RKO (cell line): ENCODE measurements around the gene TBC1D9B.

Source experiments
- DNase-seq: peaks from one replicate; pipeline ENCODE4 v3.0.0-alpha.2; 2016; ENCODE audit warnings: low spot score

TBC1D9B gene

GRCh38 chr5:179869641-179870402, 37.9 kb downstream of the TBC1D9B start:
- no peak for DNase-seq

GRCh38 chr5:179869101-179869500, 38.6 kb downstream of the TBC1D9B start:
- no peak for DNase-seq

- no peak for DNase-seq
Measured at GRCh38 chr5:179868541-179868940, 39.2 kb downstream of the TBC1D9B start.

DNA sequence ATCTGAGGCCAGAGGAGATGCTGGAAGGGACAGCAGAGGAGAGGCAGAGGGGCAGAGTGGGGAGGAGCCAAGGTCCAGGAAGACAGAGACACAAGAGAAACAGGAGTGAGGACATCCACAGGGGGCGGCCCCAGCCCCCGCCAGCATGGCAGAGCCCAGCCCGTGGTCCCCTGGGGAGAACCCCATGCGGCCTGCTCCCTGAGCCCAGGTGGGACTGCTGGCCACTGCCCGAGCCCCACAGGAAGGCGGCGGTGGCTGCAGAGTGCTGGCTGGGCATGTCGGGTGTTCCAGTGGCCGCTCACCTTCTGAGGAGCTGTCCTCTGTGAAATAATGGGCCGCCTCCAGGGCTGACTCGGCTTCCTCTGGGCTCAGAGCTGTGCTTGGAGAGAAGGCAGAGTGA, 40.2 kb downstream of the TBC1D9B start:
- no peak for DNase-seq

DNA sequence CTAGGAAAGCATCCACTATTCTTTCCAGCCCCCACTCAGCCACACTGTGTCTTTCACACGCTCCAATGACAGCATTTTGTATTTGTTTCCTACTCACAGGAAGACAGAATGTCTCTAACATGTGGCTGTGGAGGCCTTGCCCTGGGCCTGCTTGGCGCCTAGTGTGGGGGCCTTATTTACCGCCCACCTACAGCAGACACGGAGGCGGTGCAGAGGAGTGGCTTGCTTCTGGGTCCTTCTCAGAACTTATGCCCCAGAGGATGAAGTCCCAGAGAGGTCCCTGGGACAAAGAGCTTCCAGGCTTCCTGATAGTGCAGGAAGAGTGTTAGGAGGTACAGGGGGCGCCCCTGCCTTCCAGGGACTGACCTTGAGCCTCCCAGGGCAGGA, 40.6 kb downstream of the TBC1D9B start:
- DNase-seq = no peak

GRCh38 chr5:179866241-179867078, 41.2 kb downstream of the TBC1D9B start:
- peak; percentile 13 for DNase-seq

DNA sequence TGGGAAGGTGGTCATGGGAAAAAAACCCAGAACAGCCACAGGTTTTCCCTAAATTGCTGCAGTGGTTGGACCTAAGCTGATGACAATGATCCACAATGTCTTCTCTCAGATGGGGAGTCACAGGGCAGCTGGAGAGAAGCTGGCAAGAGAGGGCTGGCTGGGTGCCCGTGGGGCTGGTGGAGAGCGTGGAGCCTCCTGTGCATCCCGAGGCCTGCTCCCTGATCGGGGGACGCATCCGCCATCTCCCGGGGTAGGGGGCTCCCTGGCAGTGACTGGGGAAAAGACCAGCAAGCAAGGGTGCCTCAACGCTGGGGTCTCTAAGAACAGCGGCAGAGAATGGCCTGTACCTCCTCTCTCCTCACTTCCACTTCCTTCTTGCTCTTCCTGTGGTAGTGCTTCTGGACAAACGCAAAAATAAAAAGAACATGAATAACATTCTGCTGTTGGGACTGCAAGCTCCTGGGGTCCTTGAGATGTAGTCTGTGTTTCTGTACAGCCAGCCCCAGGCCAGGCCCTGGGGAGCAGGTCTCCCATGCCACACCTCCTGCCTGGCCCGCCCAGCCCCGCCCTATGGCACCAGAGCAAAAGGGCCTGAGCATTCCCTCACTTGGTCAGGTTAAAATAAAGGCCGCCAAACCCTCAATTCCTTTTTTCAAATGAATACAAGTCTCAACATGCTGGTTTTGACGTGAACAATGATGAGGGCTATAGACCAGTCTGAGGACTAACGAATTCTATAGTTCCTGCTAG, 42.0 kb downstream of the TBC1D9B start:
- DNase-seq = no peak

GRCh38 chr5:179864686-179865085, 43.0 kb downstream of the TBC1D9B start:
- DNase-seq = no peak

DNA sequence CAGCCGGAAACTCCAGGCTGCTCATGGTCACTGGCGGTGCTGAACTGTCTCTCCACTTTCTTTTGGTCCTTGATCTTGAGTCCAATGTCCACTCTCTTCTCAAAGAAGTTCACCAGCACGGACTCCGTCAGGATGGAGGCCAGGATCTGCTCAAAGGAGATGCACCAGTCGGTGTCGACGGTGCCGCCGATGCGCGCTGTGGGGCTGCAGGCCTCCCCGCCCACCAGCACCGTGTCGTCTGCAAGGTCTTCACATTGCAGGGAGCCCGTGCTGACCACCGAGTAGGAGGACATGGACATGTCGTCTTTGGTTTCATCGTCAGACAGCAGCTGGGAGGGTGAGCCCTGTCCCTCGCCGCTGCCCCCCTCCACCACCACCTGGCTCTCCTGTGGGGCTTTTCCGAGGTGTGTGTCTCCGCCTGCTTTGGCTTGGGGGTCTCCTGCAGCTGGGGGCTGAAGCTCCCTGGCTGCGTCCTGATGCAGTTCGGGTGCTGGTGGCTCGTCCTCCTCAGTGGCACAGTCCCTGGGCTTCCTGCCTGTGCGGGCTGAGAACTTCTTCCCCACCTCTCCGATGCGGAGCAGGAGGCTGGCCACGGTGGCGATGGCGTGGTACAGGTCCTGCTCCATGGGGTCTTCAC, 44.1 kb downstream of the TBC1D9B start:
- DNase-seq = no peak

DNA sequence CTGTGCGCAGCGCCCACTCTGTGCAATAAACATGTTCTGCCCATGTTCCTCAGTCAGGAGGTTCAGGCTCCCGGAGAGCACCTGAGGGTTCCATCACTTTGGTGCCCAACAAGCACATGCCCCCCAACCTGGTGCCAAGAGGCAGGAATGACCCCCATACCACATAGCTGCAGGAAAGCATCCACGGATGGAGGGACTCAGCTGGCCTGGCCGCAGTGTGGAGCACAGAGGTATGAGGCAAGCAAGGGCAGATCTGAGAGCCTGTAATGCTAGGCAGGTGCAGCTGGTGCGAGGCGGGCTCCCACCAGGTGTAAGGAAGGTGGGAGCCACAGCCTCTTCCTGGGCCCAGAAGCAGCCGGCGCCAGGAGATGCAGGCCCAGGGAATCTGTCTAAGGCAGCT, 44.8 kb downstream of the TBC1D9B start:
- no peak for DNase-seq

DNA sequence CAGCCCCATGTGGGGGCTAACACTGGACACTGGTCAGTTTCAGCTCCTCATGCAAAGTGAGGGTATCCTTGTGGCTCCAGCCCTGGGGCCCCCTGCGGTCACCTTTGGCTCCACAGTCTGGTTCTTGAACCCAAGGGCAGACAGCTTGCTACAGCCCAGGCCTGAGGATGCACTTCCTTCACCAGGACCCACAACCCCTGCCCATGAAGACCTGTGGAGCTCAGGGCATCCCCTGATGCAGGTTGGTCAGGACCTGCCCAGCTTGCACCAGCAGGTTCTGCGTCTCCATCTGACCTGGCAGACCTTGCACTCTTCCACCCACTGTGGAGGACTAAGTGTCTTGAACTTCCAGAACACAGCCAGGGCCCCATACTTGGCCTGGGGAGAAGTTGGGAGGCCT, 45.4 kb downstream of the TBC1D9B start:
- no peak for DNase-seq

- no peak for DNase-seq
Measured at GRCh38 chr5:179860301-179860700, 47.4 kb downstream of the TBC1D9B start.

GRCh38 chr5:179858586-179859427, 48.9 kb downstream of the TBC1D9B start, which contains the start of gene MRNIP:
TSS of gene MRNIP (minus strand) at chr5:179858817. CDS start at chr5:179858796, 21 bp downstream.
- DNase-seq = peak; percentile 96

DNA sequence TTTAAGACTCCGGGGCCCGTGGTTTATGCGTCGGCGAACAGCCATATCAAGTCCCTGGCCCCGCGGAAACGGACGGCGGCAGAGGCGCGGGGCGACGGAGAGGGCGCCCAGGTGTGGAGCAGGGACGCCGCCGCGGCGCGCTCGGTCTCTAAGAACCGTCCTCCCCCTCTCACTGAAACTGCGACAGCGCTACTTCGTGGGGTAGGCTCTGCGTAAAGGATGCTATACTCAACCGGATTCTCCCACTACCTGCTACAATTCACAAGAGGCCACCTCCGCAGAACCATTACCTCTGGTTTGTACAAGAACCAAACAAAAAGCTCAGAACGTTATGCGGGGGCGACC, 49.5 kb downstream of the TBC1D9B start:
- DNase-seq = peak; percentile 46

GRCh38 chr5:179854356-179854755, 53.3 kb downstream of the TBC1D9B start:
- DNase-seq = no peak

DNA sequence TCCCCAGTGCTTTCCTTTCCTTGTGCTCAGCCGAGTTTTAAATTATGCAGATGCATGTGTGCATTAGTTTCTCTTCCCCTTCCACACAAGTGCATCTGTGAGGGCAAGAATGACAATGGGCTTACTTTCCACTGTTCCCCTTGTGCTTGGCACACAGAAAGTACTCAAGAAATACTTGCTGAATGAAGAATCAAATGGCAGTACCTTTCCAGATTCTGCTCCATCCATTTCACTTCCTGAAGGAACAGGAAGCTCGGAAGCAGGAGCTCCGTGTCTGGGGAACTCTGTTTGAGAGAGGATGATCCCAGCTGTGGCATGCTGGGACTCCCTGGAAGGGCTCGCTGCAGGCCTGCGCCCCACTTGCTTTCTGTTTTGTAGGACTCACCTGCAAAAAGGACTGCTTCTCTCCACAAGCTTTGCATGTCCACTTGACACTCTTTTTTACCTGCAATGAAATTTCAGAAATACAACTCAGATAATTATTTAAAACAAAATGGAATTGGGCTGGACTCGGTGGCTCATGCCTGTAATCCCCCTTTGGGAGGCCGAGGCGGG, 54.6 kb downstream of the TBC1D9B start:
- DNase-seq = no peak

- no peak for DNase-seq
Measured at GRCh38 chr5:179841621-179842020, 66.1 kb downstream of the TBC1D9B start.

- no peak for DNase-seq
Measured at GRCh38 chr5:179840766-179841165, 66.9 kb downstream of the TBC1D9B start.

GRCh38 chr5:179840321-179840720, 67.4 kb downstream of the TBC1D9B start:
- no peak for DNase-seq

DNA sequence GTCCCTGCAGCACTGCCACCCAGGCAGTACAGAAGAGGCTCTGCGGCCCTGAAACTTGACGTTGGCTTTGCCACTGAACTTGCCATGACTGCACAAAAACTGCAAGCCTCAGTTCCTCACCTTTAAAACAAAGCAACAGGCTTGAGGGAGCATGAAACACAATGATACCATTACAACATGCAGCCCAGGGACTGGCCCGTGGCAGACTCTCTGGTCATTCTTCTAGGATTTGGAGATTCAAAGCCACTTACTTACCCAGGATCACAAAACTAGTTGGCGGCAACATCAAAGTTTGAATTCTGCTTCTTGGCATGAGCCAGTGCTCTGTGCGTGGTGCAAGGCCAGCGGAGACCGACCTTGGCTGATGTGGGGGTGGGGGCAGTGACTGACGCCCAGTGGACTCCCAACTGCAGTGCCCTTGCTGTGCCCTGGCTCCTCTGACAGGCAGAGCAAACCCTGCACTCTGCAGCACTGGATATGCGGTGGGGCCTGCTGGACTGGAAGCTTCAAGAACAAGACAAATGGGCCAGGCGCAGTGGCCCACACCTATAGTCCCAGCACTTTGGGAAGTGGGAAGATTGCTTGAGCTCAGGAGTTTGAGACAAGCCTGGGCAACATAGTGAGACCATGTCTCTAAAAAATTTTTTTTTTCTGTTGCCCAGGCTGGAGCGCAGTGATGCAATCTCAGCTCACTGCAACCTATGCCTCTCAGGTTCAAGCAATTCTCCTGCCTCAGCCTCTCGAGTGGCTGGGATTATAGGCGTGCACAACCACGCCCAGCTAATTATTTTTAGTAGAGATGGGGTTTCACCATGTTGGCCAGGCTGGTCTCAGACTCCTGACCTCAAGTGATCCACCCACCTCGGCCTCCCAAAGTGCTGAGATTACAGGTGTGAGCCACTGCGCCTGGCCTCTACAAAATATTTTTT, 68.1 kb downstream of the TBC1D9B start:
- DNase-seq = no peak
